GM20000 (cell line): ENCODE results near the gene AP3B2.

Experiments
- DNase-seq: peaks from one replicate; pipeline ENCODE4 v3.0.0; 2012; ENCODE audit warnings: low spot score
- TF ChIP-seq, protein P1 (sequence below): IDR thresholded peaks from 2 replicates; pipeline ENCODE4 v1.5.1; 2012; ENCODE audit warnings: mild to moderate bottlenecking, control low read depth; ENCODE audit errors: extremely low read depth, missing control alignments

AP3B2 gene

DNA sequence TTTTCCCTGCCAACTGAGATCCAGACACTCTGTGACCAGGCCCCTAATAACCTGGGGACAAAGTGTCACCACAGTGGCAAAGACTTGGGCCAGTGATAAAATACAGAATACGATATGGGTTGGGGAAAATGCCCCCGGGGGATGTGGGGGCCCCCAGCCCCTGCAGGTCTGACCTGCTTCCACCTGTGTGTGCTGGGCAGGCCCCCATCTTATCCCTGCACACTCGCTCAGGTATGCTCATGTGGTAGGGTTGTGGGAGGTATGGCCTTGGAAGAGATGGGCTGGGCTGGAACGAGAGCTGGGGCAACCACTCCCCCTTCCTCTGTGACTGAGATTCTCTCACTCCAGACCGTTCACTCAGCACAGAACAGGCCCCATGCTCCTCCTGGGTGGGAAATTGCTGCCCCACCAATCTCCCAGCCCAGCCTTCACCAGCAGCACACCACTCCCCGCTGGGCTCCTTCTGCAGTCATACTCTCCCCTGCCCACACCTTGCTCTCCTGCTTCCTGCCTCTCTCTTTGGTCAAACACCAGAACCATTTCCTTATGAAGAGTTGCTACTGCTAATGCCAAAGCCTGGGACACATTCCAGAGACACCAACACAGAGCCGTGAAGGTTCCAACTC lies 52.9 kb downstream of the AP3B2 start:
- TF ChIP-seq, protein P1, sequence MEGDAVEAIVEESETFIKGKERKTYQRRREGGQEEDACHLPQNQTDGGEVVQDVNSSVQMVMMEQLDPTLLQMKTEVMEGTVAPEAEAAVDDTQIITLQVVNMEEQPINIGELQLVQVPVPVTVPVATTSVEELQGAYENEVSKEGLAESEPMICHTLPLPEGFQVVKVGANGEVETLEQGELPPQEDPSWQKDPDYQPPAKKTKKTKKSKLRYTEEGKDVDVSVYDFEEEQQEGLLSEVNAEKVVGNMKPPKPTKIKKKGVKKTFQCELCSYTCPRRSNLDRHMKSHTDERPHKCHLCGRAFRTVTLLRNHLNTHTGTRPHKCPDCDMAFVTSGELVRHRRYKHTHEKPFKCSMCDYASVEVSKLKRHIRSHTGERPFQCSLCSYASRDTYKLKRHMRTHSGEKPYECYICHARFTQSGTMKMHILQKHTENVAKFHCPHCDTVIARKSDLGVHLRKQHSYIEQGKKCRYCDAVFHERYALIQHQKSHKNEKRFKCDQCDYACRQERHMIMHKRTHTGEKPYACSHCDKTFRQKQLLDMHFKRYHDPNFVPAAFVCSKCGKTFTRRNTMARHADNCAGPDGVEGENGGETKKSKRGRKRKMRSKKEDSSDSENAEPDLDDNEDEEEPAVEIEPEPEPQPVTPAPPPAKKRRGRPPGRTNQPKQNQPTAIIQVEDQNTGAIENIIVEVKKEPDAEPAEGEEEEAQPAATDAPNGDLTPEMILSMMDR, result no peak
- no peak for DNase-seq

DNA sequence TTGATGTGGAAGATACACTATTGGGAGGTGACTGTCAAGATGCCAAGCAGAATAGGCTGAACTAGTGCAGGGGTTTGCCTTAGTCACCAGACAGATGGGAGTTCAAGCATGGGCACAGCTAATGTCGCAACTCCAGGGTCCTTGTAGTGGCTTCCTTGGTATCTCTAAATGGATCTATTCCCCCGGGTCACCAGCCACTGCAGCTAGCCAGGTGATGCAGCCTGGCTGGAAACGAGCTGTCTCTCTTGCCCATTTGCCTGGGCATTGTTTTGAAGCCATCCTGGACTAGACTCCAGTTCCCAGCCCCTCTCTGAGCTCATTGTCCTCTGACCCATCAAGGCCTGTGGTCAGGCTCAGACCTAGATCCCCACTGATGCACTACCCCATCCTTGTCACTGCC lies 54.1 kb downstream of the AP3B2 start:
- TF ChIP-seq, protein P1, result no peak
- no peak for DNase-seq

DNA sequence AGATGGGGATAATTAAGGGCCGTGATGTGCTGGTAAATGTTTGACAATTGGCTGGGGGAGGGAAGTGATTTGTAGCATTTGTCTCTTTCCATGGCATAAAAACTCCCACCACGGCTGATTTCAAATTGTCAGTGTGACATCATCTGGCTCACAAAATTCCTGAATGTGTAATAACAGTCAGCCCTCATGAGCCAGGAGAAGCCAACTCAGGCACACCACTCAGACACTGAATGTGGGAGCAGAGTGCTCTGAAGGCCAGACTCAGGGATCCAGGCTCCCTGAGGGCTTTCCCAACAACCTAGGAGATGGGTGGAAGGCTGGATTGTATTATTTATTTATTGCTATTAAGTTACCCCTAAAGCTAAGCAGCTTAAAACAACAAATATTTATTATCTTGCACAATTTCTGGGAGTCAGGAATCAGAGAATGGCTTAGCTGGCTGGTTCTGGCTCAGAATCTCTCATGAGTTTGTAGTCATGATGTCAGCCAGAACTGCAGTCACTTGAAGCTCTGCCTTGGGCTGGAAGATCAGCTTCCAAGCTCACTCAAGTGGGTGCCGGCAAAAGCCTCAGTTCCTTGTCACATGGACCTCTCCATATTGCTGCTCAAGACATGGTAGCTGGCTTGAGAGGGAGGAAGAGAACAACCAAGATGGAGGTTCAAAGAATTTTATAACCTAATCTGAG lies 56.0 kb downstream of the AP3B2 start:
- DNase-seq, result no peak
- TF ChIP-seq, protein P1, result no peak

DNA sequence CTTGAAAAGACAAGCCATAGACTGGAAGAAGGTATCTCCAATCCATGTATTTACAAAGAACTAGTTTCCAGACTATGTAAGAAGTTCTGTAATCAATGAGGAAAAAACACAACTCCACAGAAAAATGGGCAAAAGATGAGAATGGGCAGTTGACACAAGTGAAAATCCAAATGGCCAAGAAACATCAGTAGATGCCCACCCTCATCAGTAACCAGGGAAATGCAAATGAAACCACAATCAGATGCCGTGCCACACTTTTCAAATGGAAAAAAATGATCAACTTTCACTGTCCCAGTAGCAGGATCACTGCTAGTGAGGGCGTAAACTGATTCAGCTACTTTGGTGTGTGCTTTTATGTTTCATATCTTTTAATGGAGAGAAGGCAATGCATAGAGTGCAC lies 58.0 kb downstream of the AP3B2 start:
- TF ChIP-seq, protein P1, result no peak
- DNase-seq, result no peak

DNA sequence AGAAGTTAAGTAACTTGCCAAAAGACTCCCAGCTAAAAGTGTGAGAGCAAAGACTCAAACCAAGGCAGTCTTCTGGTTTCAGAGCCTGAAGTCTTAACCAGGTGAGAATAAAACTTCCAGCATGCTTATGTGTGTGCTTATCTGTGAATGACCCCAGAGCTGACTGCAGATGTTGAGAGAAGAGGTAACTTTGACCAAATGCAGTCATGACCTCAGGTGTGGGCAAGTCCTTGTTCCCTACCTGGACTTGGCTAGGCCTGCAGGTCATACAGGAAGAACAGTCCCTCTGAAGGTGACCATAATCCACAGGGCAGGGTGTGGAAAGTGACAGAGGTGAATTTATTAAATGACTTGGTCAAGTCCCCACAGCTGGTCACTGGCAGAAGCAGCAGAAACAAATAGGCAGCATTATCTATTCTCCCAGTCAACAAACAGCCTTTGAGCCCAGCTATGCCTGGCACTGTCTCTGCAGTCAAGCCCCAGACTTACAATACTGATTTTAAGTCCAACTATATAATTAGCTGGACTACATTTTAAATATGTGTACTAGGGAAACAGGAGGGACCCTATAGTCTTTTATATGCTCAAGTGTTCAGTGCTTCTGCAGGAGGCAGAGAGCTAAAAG lies 59.5 kb downstream of the AP3B2 start:
- TF ChIP-seq, protein P1, result no peak
- DNase-seq, result no peak

DNA sequence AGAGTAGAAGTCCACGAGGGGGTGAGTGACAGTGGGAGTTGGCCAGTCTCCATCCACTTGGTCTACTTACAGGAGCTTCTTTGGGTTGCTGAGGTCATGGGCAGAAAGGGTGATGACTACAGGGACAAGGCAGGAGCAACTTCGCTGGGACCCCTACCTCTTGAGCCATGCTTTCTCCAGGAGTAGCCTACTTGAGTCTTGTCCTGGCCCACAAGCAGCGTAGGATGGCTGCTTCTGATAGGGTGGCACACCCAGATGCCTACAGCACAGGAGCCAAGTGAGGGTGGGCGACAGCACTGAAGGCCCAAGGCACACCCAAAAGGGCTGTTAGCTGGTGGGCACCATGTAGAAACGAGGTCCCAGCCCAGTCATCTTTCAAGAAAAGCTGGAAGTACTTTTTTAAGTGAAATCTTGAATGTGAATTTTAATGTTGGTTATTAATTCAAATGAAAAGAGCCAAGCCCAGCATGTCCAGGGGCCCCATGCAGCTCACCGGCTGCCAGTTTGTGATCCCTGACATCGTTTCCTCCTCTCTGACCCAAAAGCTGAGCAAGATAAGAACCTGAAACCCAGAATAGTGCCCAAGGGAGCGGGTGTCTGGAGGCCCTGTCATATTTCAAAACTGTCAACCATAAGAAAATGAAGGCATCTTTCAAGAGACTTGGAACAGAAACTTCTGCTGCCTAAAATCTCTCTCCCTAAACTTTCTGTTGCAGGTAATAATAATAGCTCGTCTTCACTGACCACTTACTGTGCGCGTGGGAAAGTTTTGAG lies 60.3 kb downstream of the AP3B2 start:
- TF ChIP-seq, protein P1, result no peak
- DNase-seq, result no peak
